Measurements from ENCODE around the gene SUPT4H1. TPM values are rescaled to one million over a fixed set of nuclear protein-coding genes. Genes with fewer than 3 reads are reported as not detected.

SUPT4H1 gene
- total RNA-seq, 1 experiment from 2014 or later, result 100.0 TPM

- ChIA-PET CTCF (interaction anchor here (0.5 to 0.6 kb wide), 2 partner anchors 452 to 851 kb away, joined by 5 to 7 read pairs; no protein-coding TSS in a partner anchor), POLR2A (ENCODE audit: unreplicated experiment) (no interaction called here)
- H4K20me1 ChIP-seq (ENCODE audit: low read length), result no peaks in the 10 kb centered on the region
- intact Hi-C loops (cut with micrococcal nuclease), result no loop called here
- no peak for DNase-seq
- no peaks in the 10 kb centered on the region for H3K36me3 ChIP-seq (ENCODE audit: low read depth, low read length)
- peaks cover 11% of the 10 kb centered on the region for H3K27me3 ChIP-seq (ENCODE audit: low read length)
- H3F3A ChIP-seq (ENCODE audit: low read length, unreplicated experiment), result no peaks in the 10 kb centered on the region
- ATAC-seq, result no peak
- BruUV-seq (replicated peaks), result no TSS peak
- no peak overlapping the region for H2AFZ ChIP-seq (ENCODE audit: low read length)
- H3K27ac ChIP-seq (ENCODE audit: low read length), result no peak overlapping the region
- TF ChIP-seq EZH2phosphoT487 (IDR thresholded peaks at IDR 0.05; ENCODE audit: borderline replicate concordance, low read length) (no peak), EZH2 (IDR thresholded peaks at IDR 0.05; ENCODE audit: low read length, unreplicated experiment) (no peak)
- TF ChIP-seq, protein P1, sequence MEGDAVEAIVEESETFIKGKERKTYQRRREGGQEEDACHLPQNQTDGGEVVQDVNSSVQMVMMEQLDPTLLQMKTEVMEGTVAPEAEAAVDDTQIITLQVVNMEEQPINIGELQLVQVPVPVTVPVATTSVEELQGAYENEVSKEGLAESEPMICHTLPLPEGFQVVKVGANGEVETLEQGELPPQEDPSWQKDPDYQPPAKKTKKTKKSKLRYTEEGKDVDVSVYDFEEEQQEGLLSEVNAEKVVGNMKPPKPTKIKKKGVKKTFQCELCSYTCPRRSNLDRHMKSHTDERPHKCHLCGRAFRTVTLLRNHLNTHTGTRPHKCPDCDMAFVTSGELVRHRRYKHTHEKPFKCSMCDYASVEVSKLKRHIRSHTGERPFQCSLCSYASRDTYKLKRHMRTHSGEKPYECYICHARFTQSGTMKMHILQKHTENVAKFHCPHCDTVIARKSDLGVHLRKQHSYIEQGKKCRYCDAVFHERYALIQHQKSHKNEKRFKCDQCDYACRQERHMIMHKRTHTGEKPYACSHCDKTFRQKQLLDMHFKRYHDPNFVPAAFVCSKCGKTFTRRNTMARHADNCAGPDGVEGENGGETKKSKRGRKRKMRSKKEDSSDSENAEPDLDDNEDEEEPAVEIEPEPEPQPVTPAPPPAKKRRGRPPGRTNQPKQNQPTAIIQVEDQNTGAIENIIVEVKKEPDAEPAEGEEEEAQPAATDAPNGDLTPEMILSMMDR (conservative IDR thresholded peaks at IDR 0.05; ENCODE audit: low read depth, low read length), result no peak
- H3K9me2 ChIP-seq (replicated peaks; ENCODE audit: low read length), result no peaks in the 10 kb centered on the region
- no peaks in the 10 kb centered on the region for H3K79me2 ChIP-seq (ENCODE audit: low read length)
- H3K9me3 ChIP-seq (ENCODE audit: low read length), result no peaks in the 10 kb centered on the region
- no peak overlapping the region for H3K4me2 ChIP-seq (ENCODE audit: low read length)
- no peak overlapping the region for H3K9ac ChIP-seq (ENCODE audit: low read length)
- no peak overlapping the region for H3K4me3 ChIP-seq (ENCODE audit: low read length)
- H3K4me1 ChIP-seq (ENCODE audit: insufficient read depth, low read length), result no peaks in the 10 kb centered on the region
Measured at GRCh38 chr17:58302919-58303585, 48.9 kb downstream of the SUPT4H1 start.

- no peak overlapping the region for H3K9ac ChIP-seq (ENCODE audit: low read length)
- no TSS peak for BruUV-seq (replicated peaks)
- H3K4me3 ChIP-seq (ENCODE audit: low read length), result no peak overlapping the region
- ChIA-PET CTCF (interaction anchor here (0.5 to 0.6 kb wide), 2 partner anchors 452 to 851 kb away, joined by 5 to 7 read pairs; no protein-coding TSS in a partner anchor), POLR2A (ENCODE audit: unreplicated experiment) (no interaction called here)
- no peaks in the 10 kb centered on the region for H4K20me1 ChIP-seq (ENCODE audit: low read length)
- no peak for ATAC-seq
- no peaks in the 10 kb centered on the region for H3K9me2 ChIP-seq (replicated peaks; ENCODE audit: low read length)
- no peak for DNase-seq
- no peaks in the 10 kb centered on the region for H3K9me3 ChIP-seq (ENCODE audit: low read length)
- H3F3A ChIP-seq (ENCODE audit: low read length, unreplicated experiment), result no peaks in the 10 kb centered on the region
- H3K4me1 ChIP-seq (ENCODE audit: insufficient read depth, low read length), result no peaks in the 10 kb centered on the region
- no peak overlapping the region for H3K4me2 ChIP-seq (ENCODE audit: low read length)
- no peaks in the 10 kb centered on the region for H3K36me3 ChIP-seq (ENCODE audit: low read depth, low read length)
- TF ChIP-seq EZH2phosphoT487 (IDR thresholded peaks at IDR 0.05; ENCODE audit: borderline replicate concordance, low read length) (no peak), EZH2 (IDR thresholded peaks at IDR 0.05; ENCODE audit: low read length, unreplicated experiment) (no peak)
- TF ChIP-seq, protein P1 (conservative IDR thresholded peaks at IDR 0.05; ENCODE audit: low read depth, low read length), result no peak
- no peaks in the 10 kb centered on the region for H3K79me2 ChIP-seq (ENCODE audit: low read length)
- intact Hi-C loops (cut with micrococcal nuclease), result no loop called here
- peaks cover 11% of the 10 kb centered on the region for H3K27me3 ChIP-seq (ENCODE audit: low read length)
- no peak overlapping the region for H2AFZ ChIP-seq (ENCODE audit: low read length)
- H3K27ac ChIP-seq (ENCODE audit: low read length), result no peak overlapping the region
Measured at GRCh38 chr17:58302171-58302918, 49.7 kb downstream of the SUPT4H1 start.

Measured in PC-3 (cell line).